PC-9 (cell line): Measurements from ENCODE around the gene CERKL. TPM values are rescaled to one million over a fixed set of nuclear protein-coding genes. Genes with fewer than 3 reads are reported as not detected.
A peak's percentile ranks its signal among the peaks of the same experiment; 100 is the strongest.

ENCODE experiments used
- BruUV-seq: library from RNA; stranded (reverse); fragments of 400-500 nt; replicated peaks from 2 replicates; lab custom pipeline; 2021; lab: Mats Ljungman, UMichigan
- CTCF ChIA-PET: fragments of 300-600 bp; sonication (Branson Sonifier 250); formaldehyde crosslinking; loops from one replicate; lab custom pipeline; 2022; ENCODE audit warnings: antibody characterized with exemption; lab: Charles Lee
- POLR2A ChIA-PET: fragments of 300-600 bp; sonication (Branson Sonifier 250); formaldehyde crosslinking; loops from one replicate; lab custom pipeline; 2022; ENCODE audit warnings: antibody characterized with exemption; ENCODE audit not compliant: unreplicated experiment; lab: Charles Lee
- DNase-seq, 2 experiments: peaks; one replicate each; pipeline versions ENCODE4 v3.0.0 to v3.0.0-alpha.2; 2015 to 2022; ENCODE audit warnings: mixed read lengths in 1 of 2
- H2AFZ ChIP-seq: fragments of 200-600 bp; sonication (generic); 2 replicates; pipeline ENCODE4 v1.8.1; 2017; ENCODE audit warnings: antibody characterized with exemption
- H3F3A ChIP-seq: fragments of 200-600 bp; sonication (generic); 2 replicates; pipeline ENCODE4 v1.8.1; 2017; ENCODE audit warnings: antibody characterized with exemption, mild to moderate bottlenecking, low read depth; ENCODE audit not compliant: insufficient read depth
- H3K27ac ChIP-seq: fragments of 200-600 bp; sonication (generic); 2 replicates; pipeline ENCODE4 v1.6.1; 2016; ENCODE audit warnings: mixed run types
- H3K27me3 ChIP-seq: fragments of 200-600 bp; sonication (generic); 2 replicates; pipeline ENCODE4 v1.6.1; 2016; ENCODE audit warnings: low read depth, mixed run types; ENCODE audit not compliant: insufficient read depth
- H3K36me3 ChIP-seq: fragments of 200-600 bp; sonication (generic); 2 replicates; pipeline ENCODE4 v1.6.1; 2016; ENCODE audit warnings: low read depth, mixed run types
- H3K4me1 ChIP-seq: fragments of 200-600 bp; sonication (generic); replicated peaks from 2 replicates; pipeline ENCODE4 v1.6.1; 2016; ENCODE audit warnings: mixed run types; ENCODE audit not compliant: insufficient read depth
- H3K4me2 ChIP-seq: fragments of 200-600 bp; sonication (generic); 2 replicates; pipeline ENCODE4 v1.6.1; 2017; ENCODE audit warnings: mixed run types
- H3K4me3 ChIP-seq: fragments of 200-600 bp; sonication (generic); 2 replicates; pipeline ENCODE4 v1.6.1; 2016; ENCODE audit warnings: mixed run types
- H3K79me2 ChIP-seq: fragments of 200-600 bp; sonication (generic); 2 replicates; pipeline ENCODE4 v1.6.1; 2017; ENCODE audit warnings: low read depth, mixed run types
- H3K9me2 ChIP-seq: fragments of 200-600 bp; sonication (generic); 2 replicates; pipeline ENCODE4 v1.8.1; 2017; ENCODE audit warnings: mild to moderate bottlenecking; ENCODE audit not compliant: insufficient read depth
- H3K9me3 ChIP-seq: fragments of 200-600 bp; sonication (generic); 2 replicates; pipeline ENCODE4 v1.8.1; 2016; ENCODE audit warnings: low read depth; ENCODE audit not compliant: insufficient read depth
- H4K20me1 ChIP-seq: fragments of 200-600 bp; sonication (generic); 2 replicates; pipeline ENCODE4 v1.8.1; 2017; ENCODE audit not compliant: insufficient read depth
- EZH2 ChIP-seq: fragments of 200-600 bp; sonication (generic); IDR thresholded peaks from 2 replicates; pipeline ENCODE4 v1.8.0; 2017; ENCODE audit warnings: antibody characterized with exemption, low read depth
- intact Hi-C: fragments of 100-400 bp; cut with micrococcal nuclease; formaldehyde crosslinking; loops from one replicate; pipeline ENCODE4 v1.10.0; 2022; ENCODE audit not compliant: unreplicated experiment
- total RNA-seq: library from RNA; stranded (reverse); gene quantifications from 2 replicates; pipeline ENCODE4 v1.2.3, GENCODE V29; 2021
- TF ChIP-seq, protein P1 (sequence below): fragments of 200-600 bp; sonication (generic); conservative IDR thresholded peaks from 2 replicates; pipeline ENCODE4 v1.6.1; 2017; ENCODE audit warnings: mixed run types, antibody characterized with exemption, mild to moderate bottlenecking, moderate library complexity

CERKL gene
- total RNA-seq, 1 experiment from 2014 or later = 1.6 TPM

DNA sequence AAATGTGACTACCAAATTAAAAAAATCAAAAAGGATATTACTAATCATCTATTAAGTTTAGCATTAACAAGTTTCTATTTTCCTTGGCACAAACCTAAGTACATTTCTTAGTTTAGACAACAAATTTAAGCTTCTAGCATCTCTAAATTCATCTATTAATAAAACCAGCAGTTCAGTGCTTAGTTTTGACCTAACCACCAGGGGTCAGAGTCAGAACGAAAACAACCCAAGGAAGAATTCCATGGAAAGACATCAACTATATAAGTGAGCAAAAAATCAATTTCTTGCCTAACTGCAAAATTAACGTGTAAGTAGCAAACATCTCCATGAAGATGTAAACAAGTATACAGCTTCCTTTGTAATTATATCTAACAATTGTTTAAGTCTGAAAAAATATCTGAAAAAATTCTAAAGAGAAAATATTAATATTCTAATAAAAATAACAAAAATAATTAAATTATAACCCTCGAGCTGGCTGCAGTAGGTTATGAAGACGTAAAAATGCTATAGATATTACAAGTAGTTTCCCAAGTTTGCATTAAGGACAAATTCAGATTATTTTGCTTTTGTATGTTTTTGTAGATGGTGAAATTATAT is 83.7 kb downstream of the CERKL start:
- no peaks in the 10 kb centered on the region for H3K9me3 ChIP-seq
- H3K4me3 ChIP-seq = no peak overlapping the region
- no peak for TF ChIP-seq EZH2
- TF ChIP-seq, protein P1, sequence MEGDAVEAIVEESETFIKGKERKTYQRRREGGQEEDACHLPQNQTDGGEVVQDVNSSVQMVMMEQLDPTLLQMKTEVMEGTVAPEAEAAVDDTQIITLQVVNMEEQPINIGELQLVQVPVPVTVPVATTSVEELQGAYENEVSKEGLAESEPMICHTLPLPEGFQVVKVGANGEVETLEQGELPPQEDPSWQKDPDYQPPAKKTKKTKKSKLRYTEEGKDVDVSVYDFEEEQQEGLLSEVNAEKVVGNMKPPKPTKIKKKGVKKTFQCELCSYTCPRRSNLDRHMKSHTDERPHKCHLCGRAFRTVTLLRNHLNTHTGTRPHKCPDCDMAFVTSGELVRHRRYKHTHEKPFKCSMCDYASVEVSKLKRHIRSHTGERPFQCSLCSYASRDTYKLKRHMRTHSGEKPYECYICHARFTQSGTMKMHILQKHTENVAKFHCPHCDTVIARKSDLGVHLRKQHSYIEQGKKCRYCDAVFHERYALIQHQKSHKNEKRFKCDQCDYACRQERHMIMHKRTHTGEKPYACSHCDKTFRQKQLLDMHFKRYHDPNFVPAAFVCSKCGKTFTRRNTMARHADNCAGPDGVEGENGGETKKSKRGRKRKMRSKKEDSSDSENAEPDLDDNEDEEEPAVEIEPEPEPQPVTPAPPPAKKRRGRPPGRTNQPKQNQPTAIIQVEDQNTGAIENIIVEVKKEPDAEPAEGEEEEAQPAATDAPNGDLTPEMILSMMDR = peak; percentile 86
- H3K9me2 ChIP-seq = no peaks in the 10 kb centered on the region
- intact Hi-C loops = loop anchor here (1.0 to 10.0 kb wide), 8 partner anchors 142 to 1451 kb away; partner anchors contain the start of gene ITPRID2
- H2AFZ ChIP-seq = no peak overlapping the region
- ChIA-PET CTCF (interaction anchor here (0.7 to 4.0 kb wide), 3 partner anchors 63 to 506 kb away, joined by 3 to 30 read pairs (median 3); no protein-coding TSS in a partner anchor), POLR2A (interaction anchor here (0.6 kb wide), 1 partner anchor 1082 kb away, joined by 3 read pairs; no protein-coding TSS in a partner anchor)
- no peaks in the 10 kb centered on the region for H3K36me3 ChIP-seq
- H3K4me2 ChIP-seq = no peak overlapping the region
- no TSS peak for BruUV-seq
- H3K4me1 ChIP-seq = no peaks in the 10 kb centered on the region
- no peak overlapping the region for H3K27ac ChIP-seq
- DNase-seq = peak; percentile 19 to 49
- no peaks in the 10 kb centered on the region for H4K20me1 ChIP-seq
- H3K27me3 ChIP-seq = no peaks in the 10 kb centered on the region
- no peaks in the 10 kb centered on the region for H3F3A ChIP-seq
- no peaks in the 10 kb centered on the region for H3K79me2 ChIP-seq

DNA sequence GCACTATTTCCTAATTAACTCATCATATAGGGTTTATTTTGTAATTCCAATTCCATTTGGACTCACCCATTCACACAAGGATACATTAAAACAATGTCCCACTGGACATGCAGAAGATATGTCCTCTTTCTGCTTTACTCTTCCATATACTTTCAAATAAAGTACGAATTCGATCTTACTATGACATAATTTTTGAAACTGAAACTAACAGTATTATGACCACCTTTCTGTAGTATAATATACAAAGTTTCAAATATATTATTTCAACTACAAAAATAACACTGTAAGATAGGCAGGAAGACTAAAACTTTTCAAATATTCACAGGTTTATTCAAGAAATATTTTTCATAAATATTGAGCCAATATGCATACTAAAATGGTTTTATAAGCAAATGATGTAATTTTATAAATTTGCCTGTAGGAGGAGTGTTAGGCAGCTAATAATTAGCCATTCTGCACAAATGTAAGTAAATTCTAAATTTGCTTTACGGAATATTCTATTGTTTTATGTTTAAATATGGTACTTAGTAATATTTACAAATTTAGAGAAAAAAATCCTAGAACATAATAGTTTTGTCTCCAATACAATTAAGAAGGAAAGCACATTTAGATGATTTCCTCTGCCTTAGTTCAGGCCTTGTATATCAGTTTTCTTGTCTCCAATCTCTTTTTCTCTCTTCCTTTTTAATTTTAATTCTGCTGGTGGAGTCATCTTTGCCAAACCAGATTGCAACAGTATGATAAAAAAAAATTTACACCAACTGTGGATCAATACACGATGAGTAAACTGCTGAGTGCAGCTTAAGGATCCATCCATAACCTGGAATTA is 85.9 kb downstream of the CERKL start:
- intact Hi-C loops = loop anchor here (5.0 to 10.0 kb wide), 5 partner anchors 324 to 1449 kb away; partner anchors contain the start of gene ITPRID2
- TF ChIP-seq EZH2 = no peak
- TF ChIP-seq, protein P1 = peak; percentile 70

DNA sequence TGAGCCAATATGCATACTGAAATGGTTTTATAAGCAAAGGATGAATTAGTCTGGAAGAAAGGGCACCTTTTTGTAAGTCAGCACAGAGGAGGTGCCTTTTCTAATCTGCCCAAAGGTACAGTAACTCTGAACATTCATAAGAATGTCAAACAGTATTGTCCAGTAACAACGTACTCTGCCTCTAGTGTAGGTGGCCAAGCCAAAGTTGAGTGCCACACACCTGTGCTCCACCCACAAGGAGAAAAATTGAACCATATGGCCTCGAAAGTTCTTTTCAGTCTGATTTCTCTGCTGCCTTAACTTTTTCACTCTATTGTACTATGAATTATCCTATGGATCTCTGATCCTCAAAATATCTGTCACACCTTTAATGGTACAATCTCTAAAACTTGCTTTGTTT is 86.8 kb downstream of the CERKL start:
- ChIA-PET POLR2A (no interaction called here), CTCF (no interaction called here)
- TF ChIP-seq EZH2 = no peak
- TF ChIP-seq, protein P1 = no peak
- Histone ChIP-seq H3K4me3 (no peak overlapping the region), H3K36me3 (no peaks in the 10 kb centered on the region), H3K4me1 (no peaks in the 10 kb centered on the region), H2AFZ (no peak overlapping the region), H3K4me2 (no peak overlapping the region), H3K27me3 (no peaks in the 10 kb centered on the region), H4K20me1 (no peaks in the 10 kb centered on the region), H3K9me3 (no peaks in the 10 kb centered on the region), H3K79me2 (no peaks in the 10 kb centered on the region), H3K27ac (no peak overlapping the region), H3F3A (no peaks in the 10 kb centered on the region), H3K9me2 (no peaks in the 10 kb centered on the region)
- intact Hi-C loops = loop anchor here (5.0 to 10.0 kb wide), 5 partner anchors 325 to 1448 kb away; partner anchors contain the start of gene ITPRID2
- BruUV-seq = no TSS peak
- no peak for DNase-seq

More for the DNA sequence above, 85.9 kb downstream of the CERKL start:
- H3K4me3 ChIP-seq = no peak overlapping the region
- no peak for DNase-seq
- H3K27ac ChIP-seq = no peak overlapping the region
- no peaks in the 10 kb centered on the region for H4K20me1 ChIP-seq
- no peak overlapping the region for H2AFZ ChIP-seq
- ChIA-PET POLR2A (no interaction called here), CTCF (interaction anchor here (4.0 kb wide), 1 partner anchor 144 kb away, joined by 30 read pairs; no protein-coding TSS in a partner anchor)
- no peaks in the 10 kb centered on the region for H3K27me3 ChIP-seq
- BruUV-seq = no TSS peak
- H3F3A ChIP-seq = no peaks in the 10 kb centered on the region
- no peaks in the 10 kb centered on the region for H3K79me2 ChIP-seq
- no peaks in the 10 kb centered on the region for H3K4me1 ChIP-seq
- H3K9me3 ChIP-seq = no peaks in the 10 kb centered on the region
- H3K4me2 ChIP-seq = no peak overlapping the region
- H3K9me2 ChIP-seq = no peaks in the 10 kb centered on the region
- H3K36me3 ChIP-seq = no peaks in the 10 kb centered on the region
